ENCODE measurements around the gene ACD.
"Not testable (repeated sequence)": the region's sequence is repeated elsewhere in the genome, so short reads cannot be mapped to it uniquely, and the experiment has no call there.

The ACD gene

DNA sequence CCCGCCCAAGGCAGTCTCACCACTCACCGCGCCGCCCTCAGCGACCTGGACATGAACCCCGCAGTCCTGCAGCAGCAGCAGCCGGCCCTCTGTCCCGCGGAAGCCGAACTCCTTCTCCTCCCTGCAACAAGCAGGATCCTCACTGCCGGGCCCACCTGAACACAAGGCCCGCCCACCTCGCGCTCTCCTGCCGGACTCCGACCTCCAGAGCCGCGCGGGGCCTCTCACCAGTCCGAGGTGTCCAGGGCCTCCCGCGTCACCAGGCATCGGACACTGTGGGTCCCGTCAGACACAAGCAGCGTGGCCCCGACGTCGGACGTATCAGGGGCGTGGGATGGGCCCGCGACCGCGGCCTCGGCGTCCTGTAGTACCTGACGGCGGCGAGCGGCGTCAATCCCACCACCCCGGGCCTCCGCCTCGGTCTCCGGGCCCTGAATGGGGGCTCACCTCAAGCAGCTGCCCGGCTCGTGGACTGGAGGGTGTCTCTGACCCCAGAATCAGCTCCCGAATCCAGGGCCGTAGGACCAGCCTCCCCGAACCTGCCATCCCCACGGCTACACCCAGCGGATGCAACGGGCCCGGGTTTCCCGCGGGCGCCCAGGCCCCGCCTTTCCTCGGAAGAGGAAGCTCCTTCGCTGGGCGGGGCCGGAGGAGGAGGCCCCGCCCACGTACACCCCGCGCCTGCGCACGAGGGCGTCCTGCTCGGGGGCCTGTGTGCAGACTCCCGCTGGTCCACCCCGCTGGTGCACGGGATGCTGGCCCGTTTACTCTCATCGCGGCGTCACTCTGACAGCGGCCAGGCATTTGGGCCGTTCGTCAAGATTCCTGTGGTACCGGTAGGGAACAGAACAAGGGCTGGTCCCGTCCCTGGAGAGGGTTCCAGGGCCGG is at the start of gene ACD:
Gene ACD, minus strand, starts transcription at position 586 of the 889 bp plus-strand sequence. Its CDS starts 40 bp downstream, at position 546.
- FAIRE-seq (no peak), DNase-seq (ENCODE audit: extremely low spot score, insufficient read length, low read depth) (peak; percentile 100)

DNA sequence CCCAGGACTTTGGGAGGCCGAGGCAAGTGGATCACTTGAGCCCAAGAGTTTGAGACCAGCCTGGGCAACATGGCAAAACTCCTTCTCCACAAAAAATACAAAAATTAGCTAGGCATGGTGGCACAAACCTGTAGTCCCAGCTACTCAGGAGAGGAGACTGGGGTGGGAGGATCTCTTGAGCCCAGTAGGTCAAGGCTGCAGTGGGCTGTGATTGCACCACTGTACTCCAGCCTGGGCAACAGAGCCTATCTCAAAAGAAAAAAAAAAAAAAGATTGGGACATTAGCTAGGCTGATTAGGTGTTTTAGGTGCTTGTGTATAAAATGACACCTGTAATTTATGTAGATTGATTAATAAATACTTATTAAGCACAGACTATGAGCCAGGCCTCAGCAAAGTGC is 49.0 kb upstream of the ACD start:
- FAIRE-seq (no peak), DNase-seq (ENCODE audit: extremely low spot score, insufficient read length, low read depth) (no peak)

DNA sequence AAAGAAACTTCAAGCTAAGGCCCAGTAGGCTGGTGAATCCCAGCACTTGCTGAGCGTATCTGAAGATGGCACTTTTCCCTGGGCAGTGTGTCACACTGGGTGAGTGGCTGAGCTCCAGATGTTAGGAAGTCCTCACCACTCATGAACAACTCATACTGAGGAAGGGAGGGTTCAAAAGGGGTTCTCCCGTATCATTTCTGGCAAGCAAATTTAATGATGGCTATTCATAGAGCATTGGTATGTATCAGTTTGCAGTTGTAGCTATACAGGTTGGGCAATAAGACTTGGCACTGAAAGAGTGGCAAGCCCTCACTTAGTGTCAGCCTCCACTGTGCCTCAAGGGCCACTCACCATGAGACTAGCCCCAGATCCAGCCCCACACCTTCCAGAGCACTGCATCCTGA is 48.3 kb upstream of the ACD start:
- FAIRE-seq (no peak), DNase-seq (ENCODE audit: extremely low spot score, insufficient read length, low read depth) (no peak)

DNA sequence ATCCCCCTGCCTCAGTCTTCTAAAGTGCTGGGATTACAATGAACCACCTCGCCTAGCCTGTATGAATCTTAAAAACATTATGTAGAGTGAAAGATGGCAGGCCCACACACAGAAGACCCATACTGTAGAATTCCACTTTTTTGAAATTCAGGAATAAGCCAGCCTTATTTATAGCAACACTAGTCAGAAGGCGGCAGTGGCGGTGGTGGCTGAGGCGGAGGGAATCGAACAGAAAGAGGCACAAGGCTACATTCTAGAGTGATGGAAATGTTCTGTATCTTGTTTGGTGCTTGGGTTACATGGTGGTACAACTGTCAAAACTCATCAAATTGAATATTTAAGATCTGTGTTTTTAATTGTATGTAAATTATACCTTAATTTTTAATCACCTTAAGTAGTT is 47.7 kb upstream of the ACD start:
- DNase-seq (ENCODE audit: extremely low spot score, insufficient read length, low read depth) (no peak), FAIRE-seq (no peak)

DNA sequence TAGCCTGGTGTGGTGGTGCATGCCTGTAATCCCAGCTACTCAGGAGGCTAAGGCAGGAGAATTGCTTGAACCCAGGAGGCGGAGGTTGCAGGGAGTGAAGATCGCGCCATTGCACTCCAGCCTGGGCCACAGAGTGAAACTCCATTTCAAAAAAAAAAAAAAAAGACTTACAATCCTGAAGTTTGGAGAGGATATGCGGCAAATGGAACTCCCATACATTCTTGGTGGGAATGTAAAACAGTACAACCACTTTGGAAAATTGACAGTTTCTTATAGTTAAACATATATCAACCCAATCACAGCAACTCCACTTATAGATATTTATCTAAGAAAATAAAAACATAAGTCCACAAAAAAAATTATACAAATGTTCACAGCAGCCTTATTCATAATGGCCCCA is 47.1 kb upstream of the ACD start:
- DNase-seq (ENCODE audit: extremely low spot score, insufficient read length, low read depth) (no peak), FAIRE-seq (no peak)

DNA sequence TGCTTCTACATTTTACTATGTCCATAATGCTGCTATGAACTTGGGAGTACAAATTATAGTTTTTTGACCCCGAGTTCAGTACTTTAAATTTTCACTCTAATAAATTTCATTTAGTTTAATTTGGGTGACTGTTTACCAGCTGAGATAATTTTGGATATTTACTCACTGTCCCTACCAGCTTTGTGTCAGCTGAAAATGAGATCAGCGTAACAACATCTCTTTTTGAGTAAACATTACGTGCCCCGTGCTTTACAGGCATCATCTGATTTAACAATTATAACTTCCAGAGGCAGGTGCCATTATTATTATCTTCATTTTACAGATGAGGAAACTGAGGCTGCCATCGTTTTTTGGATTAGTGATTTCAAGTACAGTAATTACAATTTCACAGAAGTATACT is 44.0 kb upstream of the ACD start:
- DNase-seq (ENCODE audit: extremely low spot score, insufficient read length, low read depth) (no peak), FAIRE-seq (no peak)

DNA sequence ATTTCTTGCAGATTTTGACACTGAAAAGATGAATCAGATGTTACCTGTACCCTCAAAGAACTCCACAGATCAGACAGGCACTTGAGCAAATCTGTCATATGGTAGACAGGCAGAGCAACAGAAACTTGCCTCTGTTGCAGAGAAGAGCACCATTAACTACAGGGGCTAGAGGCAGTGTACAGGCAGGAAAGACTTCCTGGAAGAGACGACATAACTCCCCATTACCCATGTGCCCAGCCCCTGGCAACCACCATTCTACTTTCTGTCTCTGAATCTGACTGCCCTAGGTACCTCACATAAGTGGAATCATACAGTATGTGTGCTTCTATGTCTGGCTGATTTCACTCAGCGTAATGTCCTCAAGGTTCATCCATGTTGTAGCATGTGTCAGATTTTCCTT is 43.6 kb upstream of the ACD start:
- DNase-seq (ENCODE audit: extremely low spot score, insufficient read length, low read depth): no peak
- no peak for FAIRE-seq

DNA sequence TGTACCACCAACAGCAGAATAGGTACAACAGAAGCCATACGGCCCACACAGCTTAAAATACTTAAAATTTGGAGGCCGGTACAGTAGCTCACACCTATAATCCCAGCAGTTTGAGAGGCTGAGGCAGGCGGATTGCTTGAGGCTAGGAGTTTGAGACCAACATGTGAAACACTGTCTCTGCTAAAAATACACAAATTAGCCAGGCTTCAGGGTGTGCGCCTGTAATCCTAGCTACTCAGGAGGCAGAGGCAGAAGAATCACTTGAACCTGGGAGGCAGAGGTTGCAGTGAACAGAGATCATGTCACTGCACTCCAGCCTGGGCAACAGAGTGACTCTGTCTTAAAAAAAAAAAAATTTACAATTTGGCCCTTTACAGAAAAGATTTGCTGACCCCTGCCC is 42.1 kb upstream of the ACD start:
- no peak for FAIRE-seq
- no peak for DNase-seq (ENCODE audit: extremely low spot score, insufficient read length, low read depth)

DNA sequence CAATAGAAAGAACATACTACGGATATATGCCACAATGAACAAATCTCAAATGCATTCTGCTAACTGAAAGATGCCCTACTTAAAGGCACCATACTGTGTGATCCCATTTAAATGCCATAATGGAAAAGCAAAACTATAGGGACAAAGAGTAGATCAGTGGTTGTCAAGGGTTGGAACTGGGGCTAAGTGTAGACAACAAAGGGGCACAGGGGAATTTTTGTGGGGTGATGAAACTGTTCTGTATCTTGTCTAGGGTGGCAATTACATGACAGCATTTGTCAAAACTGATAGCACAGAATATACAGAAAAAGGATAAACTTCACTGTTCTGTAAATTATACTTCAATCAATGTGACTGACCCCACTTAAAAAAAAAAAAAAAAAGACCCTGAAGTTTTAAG is 41.4 kb upstream of the ACD start:
- FAIRE-seq: no peak

DNA sequence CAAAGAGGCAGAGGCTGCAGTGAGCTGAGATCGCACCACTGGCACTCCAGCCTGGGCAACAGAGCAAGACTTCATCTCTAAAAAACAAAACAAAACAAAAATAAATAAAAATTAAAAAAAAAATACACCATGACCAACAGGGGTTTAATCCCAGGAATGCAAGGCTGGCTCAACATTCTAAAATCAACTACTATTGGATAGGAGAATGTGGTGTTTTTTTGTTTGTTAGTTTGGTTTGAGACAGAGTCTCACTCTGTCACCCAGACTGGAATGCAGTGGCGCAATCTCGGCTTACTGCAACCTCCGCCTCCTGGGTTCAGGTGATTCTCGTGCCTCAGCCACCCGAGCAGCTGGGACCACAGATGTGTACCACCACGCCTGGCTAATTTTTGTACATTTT is 39.2 kb upstream of the ACD start:
- no peak for FAIRE-seq
- DNase-seq (ENCODE audit: extremely low spot score, insufficient read length, low read depth): no peak

More for the DNA sequence above, 41.4 kb upstream of the ACD start:
- no peak for DNase-seq (ENCODE audit: extremely low spot score, insufficient read length, low read depth)

DNA sequence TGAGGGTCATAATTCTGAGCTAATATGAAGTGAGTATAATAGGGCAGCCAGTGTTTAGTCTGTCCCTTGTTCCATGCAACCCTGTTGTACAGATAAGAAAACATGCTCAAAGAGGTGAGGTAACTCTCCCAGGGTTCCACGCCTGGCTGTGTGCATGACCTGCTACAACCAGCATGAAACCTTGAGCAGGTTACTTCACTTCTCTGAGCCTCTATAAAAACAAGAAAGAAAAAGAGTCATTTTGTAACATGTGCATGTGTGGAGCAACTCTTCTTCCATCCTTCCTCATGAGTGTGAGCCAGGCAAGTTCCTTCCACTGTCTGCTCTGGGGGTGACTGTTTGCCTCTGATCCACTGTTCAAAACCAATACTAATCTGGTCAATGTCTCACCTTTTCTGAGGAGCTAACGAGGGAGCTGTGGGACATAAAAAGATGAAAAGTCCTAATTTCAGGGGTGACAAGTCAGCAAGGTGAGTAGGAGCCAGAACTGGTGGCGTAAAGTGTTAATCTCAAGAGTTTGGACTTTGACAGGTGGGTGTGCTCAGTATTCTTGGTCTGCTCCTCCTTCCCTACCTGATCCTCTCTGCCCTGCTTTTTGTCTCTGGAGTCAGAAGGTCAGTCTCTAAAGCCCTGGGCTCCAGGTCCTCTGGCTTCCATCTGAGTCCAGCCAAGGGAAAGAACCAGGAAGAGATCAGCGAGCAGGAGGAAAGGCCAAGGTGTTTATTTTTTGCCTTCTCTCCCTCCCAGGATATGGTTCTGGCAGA is 37.5 kb upstream of the ACD start:
- no peak for FAIRE-seq

DNA sequence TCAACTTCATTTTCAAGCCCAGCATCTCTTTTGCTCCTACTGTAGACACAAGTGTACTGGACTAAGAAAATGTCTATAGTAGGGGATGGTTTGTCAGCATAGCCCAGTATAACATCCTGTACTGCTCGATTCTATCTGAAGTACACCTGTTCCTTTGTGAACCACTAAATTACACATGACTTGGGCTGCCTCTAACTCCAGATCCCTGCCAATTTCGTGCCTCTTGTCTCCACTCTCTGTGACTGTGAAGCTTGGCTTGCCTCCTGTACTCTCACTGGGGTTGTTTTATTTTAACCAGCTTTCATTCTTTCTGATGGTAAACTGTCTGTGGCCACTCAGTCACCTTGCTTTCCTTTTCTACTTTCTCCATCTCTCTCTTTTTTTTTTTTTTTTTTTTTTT is 34.6 kb upstream of the ACD start:
- no peak for FAIRE-seq

More for the DNA sequence above, 37.5 kb upstream of the ACD start:
- no peak for DNase-seq (ENCODE audit: extremely low spot score, insufficient read length, low read depth)

DNA sequence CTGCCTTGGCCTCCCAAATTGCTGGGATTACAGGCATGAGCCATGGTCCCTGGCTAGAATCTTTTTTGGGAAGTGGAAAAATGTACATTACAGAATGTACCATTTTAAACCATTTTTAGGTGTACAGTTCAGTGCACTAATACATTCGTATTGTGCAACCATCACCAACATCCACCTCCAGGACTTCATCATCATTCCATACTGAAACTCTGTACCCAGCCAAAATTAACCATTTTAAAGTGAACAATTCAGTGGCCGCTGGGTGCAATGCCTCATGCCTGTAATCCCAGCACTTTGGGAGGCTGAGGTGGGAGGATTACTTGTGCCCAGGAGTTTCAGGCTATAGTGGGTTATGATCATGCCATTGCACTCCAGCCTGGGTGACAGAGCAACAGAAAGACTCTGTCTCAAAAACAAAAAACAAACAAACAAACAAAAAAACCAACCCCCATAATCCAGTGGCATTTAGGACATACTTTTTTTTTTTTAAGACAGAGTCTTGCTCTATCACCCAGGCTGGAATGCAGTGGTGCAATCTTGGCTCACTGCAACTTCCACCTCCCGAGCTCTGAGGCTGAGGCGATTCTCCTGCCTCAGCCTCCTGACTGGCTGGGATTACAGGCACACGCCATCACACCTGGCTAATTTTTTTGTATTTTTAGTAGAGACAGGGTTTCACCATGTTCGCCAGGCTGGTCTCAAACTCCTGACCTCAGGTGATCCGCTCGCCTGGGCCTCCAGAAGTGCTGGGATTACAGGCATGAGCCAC is 33.6 kb upstream of the ACD start:
- DNase-seq (ENCODE audit: extremely low spot score, insufficient read length, low read depth); FAIRE-seq: not testable (repeated sequence)

More for the DNA sequence above, 34.6 kb upstream of the ACD start:
- DNase-seq (ENCODE audit: extremely low spot score, insufficient read length, low read depth): no peak

DNA sequence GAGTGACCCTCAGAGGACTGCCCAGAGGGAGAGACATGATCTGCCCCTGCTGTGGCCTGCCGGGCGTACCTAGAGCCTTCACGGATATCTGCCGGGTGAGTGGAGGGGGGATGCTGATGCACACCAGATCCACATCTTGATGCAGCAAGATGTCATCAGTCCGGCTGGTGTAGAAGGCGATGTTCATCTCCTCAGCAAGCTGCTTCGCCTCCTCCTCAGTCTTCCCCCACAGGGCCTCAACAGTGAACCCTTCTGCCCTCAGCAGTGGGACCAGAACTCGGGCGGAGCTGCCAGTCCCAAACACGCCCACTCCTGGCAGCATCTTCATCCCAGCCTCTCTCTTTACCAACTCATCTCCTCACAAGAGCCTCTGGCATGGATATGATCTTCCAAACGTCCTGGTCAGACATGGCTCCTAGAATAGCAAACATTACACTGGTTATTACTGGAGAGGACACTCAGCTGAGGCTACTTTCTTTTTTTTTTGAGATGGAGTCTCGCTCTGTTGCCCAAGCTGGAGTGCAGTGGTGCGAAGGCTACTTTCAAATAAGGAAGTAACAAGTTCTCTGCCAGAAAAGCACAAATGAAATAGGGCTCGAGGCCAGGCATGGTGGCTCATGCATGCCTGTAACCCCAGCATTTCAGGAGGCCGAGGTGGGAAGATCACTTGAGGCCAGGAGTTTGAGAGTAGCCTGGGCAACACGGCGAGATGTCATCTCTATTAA is 25.5 kb upstream of the ACD start:
- FAIRE-seq (peak; percentile 80), DNase-seq (ENCODE audit: extremely low spot score, insufficient read length, low read depth) (no peak)

DNA sequence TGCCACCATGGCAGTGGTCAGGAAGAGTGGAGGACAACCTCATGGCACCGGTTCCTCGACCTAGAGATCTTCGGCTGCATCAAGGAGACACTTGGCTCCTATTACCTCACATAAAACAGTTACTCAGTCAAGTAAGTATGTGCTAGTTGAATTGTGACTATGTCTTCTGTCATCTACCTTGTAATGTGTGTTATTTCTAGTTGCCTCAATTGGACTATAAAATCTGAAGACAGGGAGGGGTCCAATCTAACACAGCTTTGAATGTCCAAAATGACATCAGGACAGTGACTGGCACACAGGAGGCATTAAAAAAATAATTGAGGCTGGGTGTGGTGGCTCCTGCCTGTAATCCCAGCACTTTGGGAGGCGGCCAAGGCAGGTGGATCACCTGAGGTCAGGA is 23.7 kb upstream of the ACD start:
- no peak for DNase-seq (ENCODE audit: extremely low spot score, insufficient read length, low read depth)
- no peak for FAIRE-seq

DNA sequence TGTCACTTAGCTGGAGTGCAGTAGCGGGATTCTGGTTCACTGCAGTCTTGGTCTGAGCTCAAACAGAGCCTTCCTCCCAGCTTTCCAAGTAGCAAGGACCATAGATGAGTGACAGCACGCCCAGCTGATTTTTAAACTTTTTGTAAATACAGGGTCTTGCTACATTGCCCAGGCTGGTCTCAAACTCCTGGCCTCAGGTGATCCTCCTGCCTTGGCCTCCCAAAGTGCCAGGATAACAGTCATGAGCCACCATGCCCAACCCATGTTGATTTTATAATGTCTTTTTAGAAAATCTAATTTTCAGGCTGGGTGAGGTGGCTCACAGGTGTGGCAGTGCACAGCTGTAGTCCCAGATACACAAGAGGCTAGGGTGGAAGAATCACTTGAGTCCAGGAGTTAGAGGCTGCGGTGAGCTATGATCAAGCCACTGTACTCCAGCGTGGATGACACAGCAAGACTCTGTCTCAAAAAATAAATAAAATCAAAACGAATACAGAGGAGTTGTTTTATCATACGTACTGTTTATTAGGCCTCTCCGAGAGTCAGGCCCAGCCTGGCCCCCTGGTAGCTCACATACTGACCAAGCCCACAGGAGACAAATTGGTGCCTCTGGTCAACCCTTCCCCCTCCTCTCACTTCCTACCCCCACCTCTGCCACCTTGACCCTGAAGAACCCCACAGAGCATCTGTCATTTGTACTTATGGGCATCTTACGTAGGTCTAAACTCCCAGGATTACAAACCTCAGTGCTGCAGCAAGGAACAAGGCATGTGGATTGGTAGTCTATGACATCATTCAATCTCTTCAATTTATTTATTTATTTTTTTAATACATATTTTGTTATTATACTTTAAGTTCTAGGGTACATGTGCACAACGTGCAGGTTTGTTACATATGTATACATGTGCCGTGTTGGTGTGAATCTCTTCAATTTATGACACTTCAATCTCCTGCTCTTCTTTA is 20.2 kb upstream of the ACD start:
- FAIRE-seq (no peak), DNase-seq (ENCODE audit: extremely low spot score, insufficient read length, low read depth) (no peak)

DNA sequence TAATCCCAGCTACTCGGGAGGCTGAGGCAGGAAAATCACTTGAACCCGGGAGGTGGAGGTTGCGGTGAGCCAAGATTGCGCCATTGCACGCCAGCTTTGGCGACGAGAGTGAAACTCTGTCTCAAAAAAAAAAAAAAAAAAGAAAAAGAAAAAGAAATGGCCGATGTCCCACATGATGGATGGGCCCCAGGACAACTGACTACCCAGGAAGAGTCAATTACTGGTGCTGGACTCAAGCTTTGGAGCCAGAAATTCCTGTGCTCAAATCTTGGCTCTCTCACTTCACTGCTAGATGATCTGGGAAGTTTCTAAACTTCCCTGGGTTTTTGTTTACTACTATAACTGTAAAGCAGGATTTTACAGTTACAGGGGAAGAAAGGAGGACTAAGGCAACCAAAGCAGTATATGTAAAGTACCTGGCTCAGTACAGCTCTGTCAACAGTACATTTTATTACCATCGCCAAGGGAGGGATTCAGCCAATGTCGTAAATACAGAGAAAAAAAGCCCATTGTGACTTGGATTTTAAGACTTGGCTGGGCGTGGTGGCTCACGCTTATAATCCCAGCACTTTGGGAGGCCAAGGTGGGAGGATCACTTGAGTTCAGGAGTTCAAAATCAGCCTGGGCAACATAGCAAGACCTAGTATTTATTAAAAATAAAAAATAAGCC is 18.4 kb upstream of the ACD start:
- FAIRE-seq (no peak), DNase-seq (ENCODE audit: extremely low spot score, insufficient read length, low read depth) (no peak)

DNA sequence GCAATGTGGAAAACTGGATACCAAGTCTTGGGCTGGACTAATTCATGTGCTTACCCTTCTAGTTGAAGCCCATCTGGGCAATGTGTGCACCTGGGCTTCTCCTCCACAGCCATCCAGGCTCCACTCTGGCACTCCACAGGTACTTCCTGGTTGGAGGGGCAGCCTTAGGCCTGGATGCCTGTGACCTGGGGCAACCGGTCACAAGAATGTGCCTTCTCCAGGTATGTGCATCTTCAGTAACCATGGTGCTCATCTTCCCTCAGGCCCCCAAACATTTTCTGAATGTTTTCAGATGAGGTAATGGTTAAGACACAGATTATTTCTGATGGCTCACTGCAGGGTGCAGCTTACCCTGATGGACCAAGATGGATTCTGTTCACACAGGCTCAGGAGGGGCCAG is 17.7 kb upstream of the ACD start:
- DNase-seq (ENCODE audit: extremely low spot score, insufficient read length, low read depth) (no peak), FAIRE-seq (no peak)
